WTC11 (cell line): Measurements from ENCODE around the gene CHD6.

Source experiments
- CREB1 ChIP-seq: sonication (generic); formaldehyde crosslinking; IDR thresholded peaks from 2 replicates; pipeline ENCODE4 v1.8.0; 2023; ENCODE audit warnings: mild to moderate bottlenecking, missing genetic modification reagents
- FOXJ3 ChIP-seq: sonication (generic); formaldehyde crosslinking; IDR thresholded peaks from 2 replicates; pipeline ENCODE4 v1.9.0; 2021; ENCODE audit warnings: missing genetic modification reagents, mild to moderate bottlenecking, borderline replicate concordance
- FOXP1 ChIP-seq: sonication (generic); formaldehyde crosslinking; IDR thresholded peaks from 2 replicates; pipeline ENCODE4 v1.8.0; 2022; ENCODE audit warnings: missing genetic modification reagents, mild to moderate bottlenecking, moderate library complexity, borderline replicate concordance
- JUN ChIP-seq: sonication (generic); formaldehyde crosslinking; IDR thresholded peaks from 2 replicates; pipeline ENCODE4 v1.8.0; 2023; ENCODE audit warnings: mild to moderate bottlenecking, missing genetic modification reagents
- NFE2L1 ChIP-seq: sonication (generic); formaldehyde crosslinking; IDR thresholded peaks from 2 replicates; pipeline ENCODE4 v1.8.1; 2023; ENCODE audit warnings: missing genetic modification reagents
- NFYB ChIP-seq: sonication (generic); formaldehyde crosslinking; conservative IDR thresholded peaks from 2 replicates; pipeline ENCODE4 v1.8.0; 2022; ENCODE audit warnings: low read depth, missing genetic modification reagents
- NR1H2 ChIP-seq: sonication (generic); formaldehyde crosslinking; IDR thresholded peaks from 2 replicates; pipeline ENCODE4 v1.9.0; 2021; ENCODE audit warnings: mild to moderate bottlenecking, moderate library complexity, missing genetic modification reagents
- ZBTB21 ChIP-seq: sonication (generic); formaldehyde crosslinking; IDR thresholded peaks from 2 replicates; pipeline ENCODE4 v1.8.1; 2023; ENCODE audit warnings: mild to moderate bottlenecking, missing genetic modification reagents, borderline replicate concordance
- ZNF416 ChIP-seq: fragments of 250-450 bp; sonication (Bioruptor Pico); IDR thresholded peaks from 2 replicates; pipeline ENCODE4 v1.9.0; 2021; ENCODE audit warnings: mild to moderate bottlenecking, inconsistent platforms
- TF ChIP-seq, protein P1 (sequence below): fragments of 200-600 bp; IDR thresholded peaks from 2 replicates; pipeline ENCODE4 v1.8.0; 2022; ENCODE audit warnings: antibody characterized with exemption
- TF ChIP-seq, protein P2 (sequence below): sonication (generic); formaldehyde crosslinking; IDR thresholded peaks from 2 replicates; pipeline ENCODE4 v1.8.1; 2023; ENCODE audit warnings: mild to moderate bottlenecking, missing genetic modification reagents, moderate library complexity
- TF ChIP-seq, protein P3 (sequence below): sonication (generic); formaldehyde crosslinking; IDR thresholded peaks from 2 replicates; pipeline ENCODE4 v1.8.1; 2023; ENCODE audit warnings: mild to moderate bottlenecking, missing genetic modification reagents, moderate library complexity
- TF ChIP-seq, protein P4 (sequence below): sonication (generic); formaldehyde crosslinking; IDR thresholded peaks from 2 replicates; pipeline ENCODE4 v1.8.1; 2022; ENCODE audit warnings: low read depth, missing genetic modification reagents, borderline replicate concordance
- TF ChIP-seq, protein P5 (sequence below): sonication (generic); formaldehyde crosslinking; IDR thresholded peaks from 2 replicates; pipeline ENCODE4 v1.8.1; 2023; ENCODE audit warnings: mild to moderate bottlenecking, missing genetic modification reagents, borderline replicate concordance

DNA sequence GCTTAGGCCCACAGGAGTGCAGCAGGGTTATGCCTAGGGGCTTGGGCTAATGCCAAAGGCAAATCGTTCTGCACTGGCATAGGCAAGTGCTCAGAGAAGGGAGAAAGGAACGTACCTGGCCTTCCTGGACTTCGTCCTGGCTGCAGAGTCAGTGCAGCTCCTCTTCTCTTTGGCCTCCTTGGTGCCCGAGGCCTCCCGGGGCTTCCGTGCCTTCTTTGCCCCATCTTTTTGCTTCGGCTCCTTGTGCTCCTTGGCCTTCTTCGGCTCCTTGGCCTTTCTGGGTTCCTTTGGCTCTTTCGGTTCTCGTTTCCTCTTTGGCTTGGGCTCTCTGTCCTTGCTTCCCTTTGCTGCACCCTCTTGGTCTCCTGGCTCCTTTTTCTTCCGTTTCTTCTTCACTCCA is 85.2 kb downstream of the CHD6 start:
- TF ChIP-seq FOXP1 (CRISPR knock-in tag) (no peak), NFE2L1 (CRISPR knock-in tag) (no peak), JUN (CRISPR knock-in tag) (no peak), ZBTB21 (CRISPR knock-in tag) (no peak), NFYB (no peak), NR1H2 (CRISPR knock-in tag) (no peak), FOXJ3 (CRISPR knock-in tag) (no peak), CREB1 (CRISPR knock-in tag) (no peak), ZNF416 (CRISPR knock-in tag) (no peak)
- TF ChIP-seq, protein P1, sequence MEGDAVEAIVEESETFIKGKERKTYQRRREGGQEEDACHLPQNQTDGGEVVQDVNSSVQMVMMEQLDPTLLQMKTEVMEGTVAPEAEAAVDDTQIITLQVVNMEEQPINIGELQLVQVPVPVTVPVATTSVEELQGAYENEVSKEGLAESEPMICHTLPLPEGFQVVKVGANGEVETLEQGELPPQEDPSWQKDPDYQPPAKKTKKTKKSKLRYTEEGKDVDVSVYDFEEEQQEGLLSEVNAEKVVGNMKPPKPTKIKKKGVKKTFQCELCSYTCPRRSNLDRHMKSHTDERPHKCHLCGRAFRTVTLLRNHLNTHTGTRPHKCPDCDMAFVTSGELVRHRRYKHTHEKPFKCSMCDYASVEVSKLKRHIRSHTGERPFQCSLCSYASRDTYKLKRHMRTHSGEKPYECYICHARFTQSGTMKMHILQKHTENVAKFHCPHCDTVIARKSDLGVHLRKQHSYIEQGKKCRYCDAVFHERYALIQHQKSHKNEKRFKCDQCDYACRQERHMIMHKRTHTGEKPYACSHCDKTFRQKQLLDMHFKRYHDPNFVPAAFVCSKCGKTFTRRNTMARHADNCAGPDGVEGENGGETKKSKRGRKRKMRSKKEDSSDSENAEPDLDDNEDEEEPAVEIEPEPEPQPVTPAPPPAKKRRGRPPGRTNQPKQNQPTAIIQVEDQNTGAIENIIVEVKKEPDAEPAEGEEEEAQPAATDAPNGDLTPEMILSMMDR = no peak
- TF ChIP-seq, protein P2, sequence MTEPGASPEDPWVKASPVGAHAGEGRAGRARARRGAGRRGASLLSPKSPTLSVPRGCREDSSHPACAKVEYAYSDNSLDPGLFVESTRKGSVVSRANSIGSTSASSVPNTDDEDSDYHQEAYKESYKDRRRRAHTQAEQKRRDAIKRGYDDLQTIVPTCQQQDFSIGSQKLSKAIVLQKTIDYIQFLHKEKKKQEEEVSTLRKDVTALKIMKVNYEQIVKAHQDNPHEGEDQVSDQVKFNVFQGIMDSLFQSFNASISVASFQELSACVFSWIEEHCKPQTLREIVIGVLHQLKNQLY = no peak
- TF ChIP-seq, protein P3, sequence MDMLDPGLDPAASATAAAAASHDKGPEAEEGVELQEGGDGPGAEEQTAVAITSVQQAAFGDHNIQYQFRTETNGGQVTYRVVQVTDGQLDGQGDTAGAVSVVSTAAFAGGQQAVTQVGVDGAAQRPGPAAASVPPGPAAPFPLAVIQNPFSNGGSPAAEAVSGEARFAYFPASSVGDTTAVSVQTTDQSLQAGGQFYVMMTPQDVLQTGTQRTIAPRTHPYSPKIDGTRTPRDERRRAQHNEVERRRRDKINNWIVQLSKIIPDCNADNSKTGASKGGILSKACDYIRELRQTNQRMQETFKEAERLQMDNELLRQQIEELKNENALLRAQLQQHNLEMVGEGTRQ (CRISPR knock-in tag) = no peak
- TF ChIP-seq, protein P4, sequence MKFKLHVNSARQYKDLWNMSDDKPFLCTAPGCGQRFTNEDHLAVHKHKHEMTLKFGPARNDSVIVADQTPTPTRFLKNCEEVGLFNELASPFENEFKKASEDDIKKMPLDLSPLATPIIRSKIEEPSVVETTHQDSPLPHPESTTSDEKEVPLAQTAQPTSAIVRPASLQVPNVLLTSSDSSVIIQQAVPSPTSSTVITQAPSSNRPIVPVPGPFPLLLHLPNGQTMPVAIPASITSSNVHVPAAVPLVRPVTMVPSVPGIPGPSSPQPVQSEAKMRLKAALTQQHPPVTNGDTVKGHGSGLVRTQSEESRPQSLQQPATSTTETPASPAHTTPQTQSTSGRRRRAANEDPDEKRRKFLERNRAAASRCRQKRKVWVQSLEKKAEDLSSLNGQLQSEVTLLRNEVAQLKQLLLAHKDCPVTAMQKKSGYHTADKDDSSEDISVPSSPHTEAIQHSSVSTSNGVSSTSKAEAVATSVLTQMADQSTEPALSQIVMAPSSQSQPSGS (CRISPR knock-in tag) = no peak
- TF ChIP-seq, protein P5, sequence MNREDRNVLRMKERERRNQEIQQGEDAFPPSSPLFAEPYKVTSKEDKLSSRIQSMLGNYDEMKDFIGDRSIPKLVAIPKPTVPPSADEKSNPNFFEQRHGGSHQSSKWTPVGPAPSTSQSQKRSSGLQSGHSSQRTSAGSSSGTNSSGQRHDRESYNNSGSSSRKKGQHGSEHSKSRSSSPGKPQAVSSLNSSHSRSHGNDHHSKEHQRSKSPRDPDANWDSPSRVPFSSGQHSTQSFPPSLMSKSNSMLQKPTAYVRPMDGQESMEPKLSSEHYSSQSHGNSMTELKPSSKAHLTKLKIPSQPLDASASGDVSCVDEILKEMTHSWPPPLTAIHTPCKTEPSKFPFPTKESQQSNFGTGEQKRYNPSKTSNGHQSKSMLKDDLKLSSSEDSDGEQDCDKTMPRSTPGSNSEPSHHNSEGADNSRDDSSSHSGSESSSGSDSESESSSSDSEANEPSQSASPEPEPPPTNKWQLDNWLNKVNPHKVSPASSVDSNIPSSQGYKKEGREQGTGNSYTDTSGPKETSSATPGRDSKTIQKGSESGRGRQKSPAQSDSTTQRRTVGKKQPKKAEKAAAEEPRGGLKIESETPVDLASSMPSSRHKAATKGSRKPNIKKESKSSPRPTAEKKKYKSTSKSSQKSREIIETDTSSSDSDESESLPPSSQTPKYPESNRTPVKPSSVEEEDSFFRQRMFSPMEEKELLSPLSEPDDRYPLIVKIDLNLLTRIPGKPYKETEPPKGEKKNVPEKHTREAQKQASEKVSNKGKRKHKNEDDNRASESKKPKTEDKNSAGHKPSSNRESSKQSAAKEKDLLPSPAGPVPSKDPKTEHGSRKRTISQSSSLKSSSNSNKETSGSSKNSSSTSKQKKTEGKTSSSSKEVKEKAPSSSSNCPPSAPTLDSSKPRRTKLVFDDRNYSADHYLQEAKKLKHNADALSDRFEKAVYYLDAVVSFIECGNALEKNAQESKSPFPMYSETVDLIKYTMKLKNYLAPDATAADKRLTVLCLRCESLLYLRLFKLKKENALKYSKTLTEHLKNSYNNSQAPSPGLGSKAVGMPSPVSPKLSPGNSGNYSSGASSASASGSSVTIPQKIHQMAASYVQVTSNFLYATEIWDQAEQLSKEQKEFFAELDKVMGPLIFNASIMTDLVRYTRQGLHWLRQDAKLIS (CRISPR knock-in tag) = no peak
